ENCODE data around the gene SNX4. TPM values are rescaled to one million over a fixed set of nuclear protein-coding genes. Genes with fewer than 3 reads are reported as not detected.
"Not testable (repeated sequence)": the region's sequence is repeated elsewhere in the genome, so short reads cannot be mapped to it uniquely, and the experiment has no call there.

The SNX4 gene
- total RNA-seq, 1 experiment from 2014 or later, result 17.6 TPM

GRCh38 chr3:125552401-125552800, 32.4 kb upstream of the SNX4 start:
- Histone ChIP-seq H3K4me1 (ENCODE audit: insufficient read depth, low read length) (no peaks in the 10 kb centered on the region), H4K20me1 (ENCODE audit: low read length) (no peaks in the 10 kb centered on the region), H2AFZ (ENCODE audit: low read length) (no peak overlapping the region), H3K4me3 (ENCODE audit: low read length) (no peak overlapping the region), H3K9ac (ENCODE audit: low read length) (no peak overlapping the region), H3K4me2 (ENCODE audit: low read length) (no peak overlapping the region), H3K27ac (ENCODE audit: low read length) (no peak overlapping the region), H3K9me2 (replicated peaks; ENCODE audit: low read length) (no peaks in the 10 kb centered on the region), H3K9me3 (ENCODE audit: low read length) (no peaks in the 10 kb centered on the region), H3K36me3 (ENCODE audit: low read depth, low read length) (no peaks in the 10 kb centered on the region), H3K27me3 (ENCODE audit: low read length) (no peaks in the 10 kb centered on the region), H3K79me2 (ENCODE audit: low read length) (no peaks in the 10 kb centered on the region), H3F3A (ENCODE audit: low read length, unreplicated experiment) (no peaks in the 10 kb centered on the region)
- BruUV-seq (replicated peaks), result no TSS peak
- ATAC-seq (no peak), DNase-seq (no peak)
- POLR2A ChIA-PET (ENCODE audit: unreplicated experiment), result no interaction called here
- CTCF ChIA-PET, result no interaction called here
- intact Hi-C loops (cut with micrococcal nuclease), result no loop called here
- no peak for TF ChIP-seq CTCF (conservative IDR thresholded peaks at IDR 0.05; ENCODE audit: low read depth, low read length)
- no peak for TF ChIP-seq EZH2 (IDR thresholded peaks at IDR 0.05; ENCODE audit: low read length, unreplicated experiment)

GRCh38 chr3:125528920-125529319, 8.9 kb upstream of the SNX4 start:
- ATAC-seq (no peak), DNase-seq (no peak)
- no peak overlapping the region for H3K4me2 ChIP-seq (ENCODE audit: low read length)
- POLR2A ChIA-PET (ENCODE audit: unreplicated experiment), result no interaction called here
- no peaks in the 10 kb centered on the region for H3K9me2 ChIP-seq (replicated peaks; ENCODE audit: low read length)
- no peaks in the 10 kb centered on the region for H3K79me2 ChIP-seq (ENCODE audit: low read length)
- no peaks in the 10 kb centered on the region for H3K27me3 ChIP-seq (ENCODE audit: low read length)
- H3K4me3 ChIP-seq (ENCODE audit: low read length), result no peak overlapping the region
- intact Hi-C loops (cut with micrococcal nuclease), result no loop called here
- H2AFZ ChIP-seq (ENCODE audit: low read length), result no peak overlapping the region
- no TSS peak for BruUV-seq (replicated peaks)
- H3F3A ChIP-seq (ENCODE audit: low read length, unreplicated experiment), result no peaks in the 10 kb centered on the region
- no peak overlapping the region for H3K9ac ChIP-seq (ENCODE audit: low read length)
- no peaks in the 10 kb centered on the region for H3K4me1 ChIP-seq (ENCODE audit: insufficient read depth, low read length)
- CTCF ChIA-PET, result no interaction called here
- H3K36me3 ChIP-seq (ENCODE audit: low read depth, low read length), result no peaks in the 10 kb centered on the region
- no peaks in the 10 kb centered on the region for H3K9me3 ChIP-seq (ENCODE audit: low read length)
- H3K27ac ChIP-seq (ENCODE audit: low read length), result no peak overlapping the region
- no peaks in the 10 kb centered on the region for H4K20me1 ChIP-seq (ENCODE audit: low read length)
- TF ChIP-seq CTCF (conservative IDR thresholded peaks at IDR 0.05; ENCODE audit: low read depth, low read length) (no peak), EZH2phosphoT487 (IDR thresholded peaks at IDR 0.05; ENCODE audit: borderline replicate concordance, low read length) (no peak), EZH2 (IDR thresholded peaks at IDR 0.05; ENCODE audit: low read length, unreplicated experiment) (no peak)

GRCh38 chr3:125525153-125525552, 5.2 kb upstream of the SNX4 start:
- no peaks in the 10 kb centered on the region for H3K79me2 ChIP-seq (ENCODE audit: low read length)
- DNase-seq, result no peak
- H3K9ac ChIP-seq (ENCODE audit: low read length), result no peak overlapping the region
- H3K4me2 ChIP-seq (ENCODE audit: low read length), result no peak overlapping the region
- no peaks in the 10 kb centered on the region for H3K9me2 ChIP-seq (replicated peaks; ENCODE audit: low read length)
- H3K27ac ChIP-seq (ENCODE audit: low read length), result no peak overlapping the region
- no peaks in the 10 kb centered on the region; the same call in 1 of the 2 replicates for H3K4me1 ChIP-seq (ENCODE audit: insufficient read depth, low read length)
- no peaks in the 10 kb centered on the region for H3F3A ChIP-seq (ENCODE audit: low read length, unreplicated experiment)
- TF ChIP-seq EZH2 (IDR thresholded peaks at IDR 0.05; ENCODE audit: low read length, unreplicated experiment), result no peak
- TF ChIP-seq CTCF (conservative IDR thresholded peaks at IDR 0.05; ENCODE audit: low read depth, low read length), result no peak
- no peak for TF ChIP-seq EZH2phosphoT487 (IDR thresholded peaks at IDR 0.05; ENCODE audit: borderline replicate concordance, low read length)
- no peaks in the 10 kb centered on the region for H4K20me1 ChIP-seq (ENCODE audit: low read length)
- no peaks in the 10 kb centered on the region for H3K36me3 ChIP-seq (ENCODE audit: low read depth, low read length)
- intact Hi-C loops (cut with micrococcal nuclease), result no loop called here
- ATAC-seq, result no peak
- BruUV-seq (replicated peaks), result no TSS peak
- no peaks in the 10 kb centered on the region for H3K9me3 ChIP-seq (ENCODE audit: low read length)
- ChIA-PET POLR2A (ENCODE audit: unreplicated experiment) (no interaction called here), CTCF (no interaction called here)
- H3K27me3 ChIP-seq (ENCODE audit: low read length), result no peaks in the 10 kb centered on the region
- no peak overlapping the region for H2AFZ ChIP-seq (ENCODE audit: low read length)
- H3K4me3 ChIP-seq (ENCODE audit: low read length), result no peak overlapping the region

GRCh38 chr3:125520563-125520919, 539 bp upstream of the SNX4 start:
- CTCF ChIA-PET, result interaction anchor here (0.8 kb wide), 1 partner anchor 65 kb away, joined by 3 read pairs; no protein-coding TSS in a partner anchor
- H3K4me1 ChIP-seq (ENCODE audit: insufficient read depth, low read length); H4K20me1 ChIP-seq (ENCODE audit: low read length); ATAC-seq; H3K9me3 ChIP-seq (ENCODE audit: low read length); H3K27ac ChIP-seq (ENCODE audit: low read length); H3F3A ChIP-seq (ENCODE audit: low read length, unreplicated experiment); H3K9me2 ChIP-seq (replicated peaks; ENCODE audit: low read length); DNase-seq; H3K36me3 ChIP-seq (ENCODE audit: low read depth, low read length); intact Hi-C loops (cut with micrococcal nuclease); H3K27me3 ChIP-seq (ENCODE audit: low read length): not testable (repeated sequence)
- POLR2A ChIA-PET (ENCODE audit: unreplicated experiment), result interaction anchor here (0.6 kb wide), 1 partner anchor 24 kb away, joined by 5 read pairs; no protein-coding TSS in a partner anchor
- H3K9ac ChIP-seq (ENCODE audit: low read length), result peak overlapping the region; percentile 86
- peak overlapping the region; percentile 98 for H3K4me2 ChIP-seq (ENCODE audit: low read length)
- BruUV-seq (replicated peaks), result TSS peak; percentile 89
- H3K79me2 ChIP-seq (ENCODE audit: low read length), result peaks cover 35% of the 10 kb centered on the region
- H2AFZ ChIP-seq (ENCODE audit: low read length), result peak overlapping the region; percentile 93
- peak overlapping the region; percentile 94 for H3K4me3 ChIP-seq (ENCODE audit: low read length)
